CD4-positive, alpha-beta T cell treated with Interleukin-21 for 1 hour (primary cell): Measurements from ENCODE around the gene PTPN3.

ENCODE experiments used
- DNase-seq: peaks from one replicate; pipeline ENCODE4 v3.0.0-alpha.2; 2020

Gene PTPN3

DNA sequence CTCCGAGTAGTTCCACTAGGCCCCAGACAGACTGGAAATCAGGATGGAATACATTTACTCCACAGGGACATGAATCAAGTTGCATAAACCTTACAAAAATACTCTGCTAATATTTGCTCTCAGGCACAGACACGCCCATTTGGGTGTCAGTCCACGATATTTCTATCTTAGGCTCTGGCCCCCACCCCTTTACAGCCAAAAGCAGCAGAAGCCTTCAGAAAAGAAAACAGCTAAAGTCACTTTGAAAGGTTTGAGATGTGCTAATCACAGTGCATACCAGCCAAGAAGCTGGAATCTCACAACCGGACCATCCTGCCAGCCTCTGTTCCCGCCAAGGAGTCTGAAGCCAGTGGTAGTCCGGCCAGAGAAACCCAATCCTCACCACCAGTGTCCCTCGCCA lies 22.6 kb downstream of the PTPN3 start:
- DNase-seq = no peak

DNA sequence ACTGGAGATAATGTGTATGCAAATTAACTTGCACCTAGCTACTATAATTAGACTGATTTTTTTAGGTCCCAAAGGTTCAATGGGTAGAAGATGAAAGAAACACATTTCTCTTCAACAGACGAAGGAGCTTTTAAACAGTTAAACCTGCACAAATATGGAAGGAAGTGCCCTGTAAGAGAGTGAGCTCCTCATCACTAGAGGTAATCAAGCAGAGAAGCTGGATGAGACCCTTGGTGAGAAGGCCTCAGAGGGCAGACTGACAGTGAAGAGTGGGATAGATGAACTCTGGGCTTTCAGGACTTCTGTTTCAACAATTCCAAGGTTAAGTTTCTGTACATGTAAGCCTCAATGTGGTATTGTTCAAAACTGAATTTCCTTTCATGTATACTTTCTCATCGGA lies 23.2 kb downstream of the PTPN3 start:
- no peak for DNase-seq

DNA sequence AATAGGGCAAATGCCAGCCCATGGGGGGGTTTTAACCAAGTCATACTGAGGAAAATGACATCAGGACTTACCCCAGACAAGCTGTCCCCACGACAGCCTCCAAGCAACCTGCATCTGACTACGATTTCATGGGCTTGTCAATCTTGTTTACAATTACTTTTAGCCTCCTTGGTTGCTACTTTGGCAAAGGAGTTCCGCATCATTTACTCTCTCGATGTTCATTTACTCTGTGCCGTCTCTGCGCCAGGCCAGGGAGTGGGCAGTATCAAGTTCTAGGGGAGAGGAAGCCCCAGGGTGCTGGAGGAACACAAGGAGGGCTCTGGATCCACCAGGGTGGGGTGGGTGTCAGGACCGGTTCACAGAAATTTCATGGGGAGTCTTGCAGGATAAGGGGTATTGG lies 23.9 kb downstream of the PTPN3 start:
- DNase-seq = no peak

DNA sequence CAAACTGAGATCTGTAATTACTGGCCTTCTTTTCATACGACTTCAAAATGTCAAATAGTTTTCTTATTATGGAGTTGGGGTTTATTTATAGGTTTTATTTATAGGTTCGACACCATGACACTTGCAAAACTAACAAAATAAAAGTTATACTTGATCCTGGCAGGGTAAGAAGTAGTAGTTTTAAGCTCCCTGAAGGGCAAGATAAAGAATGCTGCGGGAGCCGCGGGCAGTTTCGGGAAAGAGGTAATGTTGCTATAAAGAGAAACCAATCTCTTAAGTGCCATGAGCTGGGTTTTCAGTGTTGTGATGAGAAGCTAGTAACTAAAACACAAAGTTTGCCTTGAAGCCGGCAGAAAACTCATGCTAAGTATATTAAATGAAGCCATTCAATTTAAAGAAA lies 24.8 kb downstream of the PTPN3 start:
- no peak for DNase-seq

DNA sequence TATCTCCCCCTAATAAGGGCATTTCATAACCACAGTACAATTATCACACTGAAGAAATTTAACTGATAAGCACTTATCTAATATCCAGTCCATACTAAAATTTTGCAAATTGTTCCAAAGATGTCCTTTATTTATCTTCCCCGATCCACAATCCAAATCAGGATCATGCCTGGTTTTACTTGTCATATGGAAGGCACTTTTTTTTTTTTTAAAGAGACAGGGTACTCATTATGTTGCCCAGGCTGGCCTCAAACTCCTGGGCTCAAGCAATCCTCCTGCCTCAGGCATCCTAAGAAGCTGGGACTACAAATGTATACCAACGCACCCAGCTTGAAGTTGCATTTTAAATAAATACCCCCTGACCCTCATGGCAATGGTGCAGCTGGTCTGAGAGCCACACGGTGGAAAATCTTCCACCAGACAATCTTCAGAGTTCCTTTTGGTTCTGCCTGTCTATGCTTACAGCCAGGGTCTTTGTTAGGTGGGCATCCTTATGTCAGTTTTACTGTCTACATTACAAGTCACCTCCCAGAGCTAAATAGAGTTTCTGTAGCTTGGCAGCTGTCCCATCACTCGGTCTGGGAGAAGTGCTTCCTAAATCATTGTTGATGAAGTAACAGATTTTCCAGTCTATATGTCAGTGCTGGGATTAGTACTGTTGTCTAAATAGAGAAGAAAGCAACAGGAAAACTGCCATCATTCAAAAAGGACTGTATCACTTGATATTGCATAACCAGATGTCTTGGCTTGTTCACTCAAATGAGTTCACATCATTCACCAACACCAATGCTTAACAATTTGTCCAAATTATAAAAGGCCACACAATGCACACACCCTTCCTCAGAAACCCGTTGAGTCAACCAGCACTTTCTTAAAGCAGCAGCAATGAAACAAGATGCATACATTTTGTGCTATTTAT lies 26.4 kb downstream of the PTPN3 start:
- DNase-seq = no peak

DNA sequence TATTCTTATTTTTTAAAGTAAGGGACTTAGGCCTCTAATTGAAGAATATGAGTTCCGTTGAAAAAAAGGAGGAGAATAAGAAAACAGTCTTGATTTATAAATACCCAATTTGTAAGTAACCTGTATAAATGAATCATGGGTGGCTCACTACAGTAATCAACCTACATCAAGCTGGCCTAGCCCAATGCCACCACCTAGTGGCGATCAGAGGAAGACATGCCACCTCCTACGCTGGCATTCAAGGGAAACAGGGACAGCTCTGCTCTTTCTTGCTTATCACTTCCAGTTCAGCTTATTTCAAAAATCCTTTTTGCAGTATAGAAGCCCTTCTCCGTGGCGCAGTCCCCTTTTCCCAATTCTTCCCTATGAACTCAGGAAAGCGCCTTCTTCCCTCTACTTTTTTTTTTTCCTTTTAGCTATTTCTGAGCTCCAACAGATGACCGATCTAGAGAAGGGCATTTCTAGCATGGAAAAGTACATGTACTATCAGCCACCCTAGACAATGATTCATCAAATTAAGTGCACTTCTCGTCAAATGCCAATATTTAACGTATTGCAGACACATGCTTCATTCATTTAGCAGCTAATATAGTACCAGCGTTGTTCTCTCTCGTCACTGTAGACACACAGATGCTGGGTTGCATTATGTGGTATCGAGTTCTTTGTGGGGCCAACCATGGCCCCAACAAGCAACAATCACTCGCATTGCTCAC lies 28.3 kb downstream of the PTPN3 start:
- DNase-seq = peak; percentile 41

DNA sequence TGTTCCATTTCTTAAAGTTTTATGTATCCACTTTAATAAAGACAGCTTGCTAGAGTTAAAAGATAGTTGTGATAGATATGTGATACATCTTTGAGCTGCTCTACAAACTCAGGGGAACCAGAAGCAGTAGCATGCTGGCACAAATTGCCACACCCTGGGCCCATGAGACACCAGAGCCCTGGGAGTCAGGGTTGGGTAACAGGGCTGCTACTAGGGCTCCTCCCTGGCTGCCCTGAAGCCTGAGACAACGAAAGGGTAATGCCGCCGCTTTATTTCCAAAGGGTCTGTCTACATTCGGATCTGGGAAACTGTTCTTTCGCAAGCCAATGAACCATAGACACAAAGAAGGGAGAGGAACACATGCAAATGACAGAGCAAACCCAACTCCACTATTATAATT lies 29.2 kb downstream of the PTPN3 start:
- no peak for DNase-seq

DNA sequence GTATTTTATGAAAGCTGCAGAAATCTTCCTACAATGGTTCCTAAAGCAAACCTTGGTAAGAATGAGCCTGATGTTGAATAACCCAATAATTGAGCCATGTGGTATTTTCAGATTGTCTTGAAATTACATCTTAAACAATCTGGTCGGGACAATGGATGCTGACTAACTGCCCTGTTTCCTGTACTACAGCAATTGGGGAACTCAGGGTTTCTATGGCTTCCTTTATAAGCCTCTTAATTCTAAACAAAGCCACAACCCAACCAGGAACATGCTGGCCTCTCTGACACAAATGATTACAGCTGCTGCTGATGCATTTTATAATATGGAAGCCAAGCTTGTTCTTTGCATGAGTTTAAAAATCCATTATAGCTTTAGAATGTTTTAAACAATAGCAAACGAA lies 30.2 kb downstream of the PTPN3 start:
- no peak for DNase-seq

DNA sequence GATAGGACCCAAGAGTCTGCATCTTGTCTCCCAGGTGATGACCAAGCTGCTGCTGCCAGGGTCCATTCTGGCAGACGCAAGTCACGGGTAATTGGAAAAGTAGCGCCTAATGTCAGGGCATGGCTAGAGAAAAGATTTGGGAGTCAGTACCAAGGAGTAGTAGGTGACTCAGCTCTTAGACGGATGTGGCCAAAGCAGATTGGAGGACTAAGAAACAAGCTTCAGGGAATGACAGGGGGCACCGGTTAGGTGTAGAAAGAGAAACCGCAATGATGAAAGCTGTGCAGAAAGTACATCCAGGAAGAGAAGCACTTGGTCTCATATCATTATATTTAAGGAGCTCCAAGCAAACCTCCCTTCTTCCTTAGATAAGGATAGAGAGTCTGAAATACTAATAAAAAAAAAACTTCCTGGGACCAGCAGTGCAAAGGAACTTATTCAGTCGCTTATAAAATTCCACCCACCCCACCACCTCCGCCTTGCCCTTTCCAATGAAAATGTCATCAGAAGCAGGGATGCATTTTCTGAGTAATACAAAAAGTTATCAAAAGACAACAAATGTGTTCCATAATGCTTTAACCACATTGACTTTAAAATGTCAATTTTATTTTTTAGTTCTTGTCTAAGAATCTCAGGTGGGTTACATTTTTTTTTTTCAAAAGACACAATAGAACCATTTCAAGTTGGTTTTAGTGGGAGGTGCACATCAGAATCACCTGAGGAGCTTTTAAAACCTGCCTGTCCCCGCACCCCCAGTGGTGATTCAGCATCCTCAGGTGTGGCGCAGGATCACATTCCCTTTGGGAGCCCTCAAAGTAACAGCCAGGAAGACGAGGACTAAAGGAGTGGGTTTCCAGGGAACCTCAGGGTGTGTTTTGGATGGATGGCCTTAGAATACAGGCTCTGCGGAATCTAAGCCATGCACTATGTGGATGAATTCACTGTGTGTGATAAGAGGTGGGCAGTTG lies 31.2 kb downstream of the PTPN3 start:
- no peak for DNase-seq

DNA sequence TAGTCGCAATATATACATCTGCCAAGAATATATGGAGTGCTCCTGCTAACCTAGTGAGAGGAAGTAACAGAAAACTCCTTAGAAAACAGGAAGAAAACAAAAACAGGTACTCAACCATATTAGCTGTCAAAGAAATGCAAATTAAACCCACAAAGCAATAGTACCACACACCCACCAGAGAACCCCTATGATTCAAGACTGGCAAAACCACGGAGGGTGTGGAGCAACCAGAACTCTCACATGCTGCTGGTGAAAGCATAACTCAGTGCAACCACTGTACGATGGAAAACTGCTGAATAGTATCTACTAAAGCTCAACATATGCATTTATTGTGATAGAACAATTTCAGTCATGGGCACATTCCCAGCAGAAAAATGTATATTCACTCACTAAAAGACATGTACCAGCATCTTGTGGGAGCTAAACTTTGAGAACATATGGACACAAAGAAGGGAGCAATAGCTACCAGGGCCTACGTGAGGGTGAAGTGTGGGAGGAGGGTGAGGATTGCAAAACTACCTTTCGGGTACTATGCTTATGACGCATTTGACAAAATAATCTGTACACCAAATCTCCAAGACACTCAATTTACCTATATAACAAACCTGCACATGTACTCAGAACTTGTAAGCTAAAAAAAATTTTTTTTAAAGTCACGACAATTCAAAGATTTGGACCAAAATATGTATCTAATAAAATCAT lies 34.0 kb downstream of the PTPN3 start:
- DNase-seq = no peak

DNA sequence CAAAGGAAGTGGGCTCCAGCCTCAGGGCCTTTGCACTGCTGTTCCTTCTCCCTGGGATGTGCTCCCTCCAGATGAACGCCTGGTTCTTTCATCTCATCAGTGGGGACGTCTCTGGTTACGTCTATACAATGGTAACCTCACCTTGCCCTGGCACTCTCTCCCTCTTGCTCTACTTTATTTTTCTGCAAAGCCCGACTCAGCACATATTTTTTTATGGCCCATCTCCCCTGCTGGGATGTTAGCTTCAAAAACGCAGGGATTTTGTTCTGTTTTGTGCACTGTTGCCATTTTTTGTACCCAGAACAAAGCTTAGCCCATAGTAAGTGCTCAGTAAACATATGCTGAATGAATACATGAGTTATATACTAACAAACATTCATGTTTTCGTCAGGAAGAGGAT lies 37.5 kb downstream of the PTPN3 start:
- no peak for DNase-seq

DNA sequence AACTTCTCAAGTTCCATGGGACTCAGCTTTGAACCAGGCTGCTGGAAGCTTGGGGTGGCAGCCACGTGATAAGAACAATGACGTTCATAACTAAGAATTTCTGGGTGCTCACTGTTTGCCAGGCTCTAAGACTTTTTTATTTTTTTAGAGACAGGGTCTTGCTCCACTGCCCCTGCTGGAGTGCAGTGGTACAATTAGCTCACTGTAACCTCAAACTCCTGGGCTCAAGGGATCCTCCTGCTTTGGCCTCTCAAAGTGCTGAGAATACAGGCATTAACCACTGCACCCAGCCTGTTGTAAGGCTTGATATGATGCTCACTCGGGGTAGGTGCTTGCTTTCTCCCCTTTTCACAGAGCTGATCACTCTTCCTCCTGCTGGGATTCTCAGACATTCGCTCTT lies 38.7 kb downstream of the PTPN3 start:
- no peak for DNase-seq

DNA sequence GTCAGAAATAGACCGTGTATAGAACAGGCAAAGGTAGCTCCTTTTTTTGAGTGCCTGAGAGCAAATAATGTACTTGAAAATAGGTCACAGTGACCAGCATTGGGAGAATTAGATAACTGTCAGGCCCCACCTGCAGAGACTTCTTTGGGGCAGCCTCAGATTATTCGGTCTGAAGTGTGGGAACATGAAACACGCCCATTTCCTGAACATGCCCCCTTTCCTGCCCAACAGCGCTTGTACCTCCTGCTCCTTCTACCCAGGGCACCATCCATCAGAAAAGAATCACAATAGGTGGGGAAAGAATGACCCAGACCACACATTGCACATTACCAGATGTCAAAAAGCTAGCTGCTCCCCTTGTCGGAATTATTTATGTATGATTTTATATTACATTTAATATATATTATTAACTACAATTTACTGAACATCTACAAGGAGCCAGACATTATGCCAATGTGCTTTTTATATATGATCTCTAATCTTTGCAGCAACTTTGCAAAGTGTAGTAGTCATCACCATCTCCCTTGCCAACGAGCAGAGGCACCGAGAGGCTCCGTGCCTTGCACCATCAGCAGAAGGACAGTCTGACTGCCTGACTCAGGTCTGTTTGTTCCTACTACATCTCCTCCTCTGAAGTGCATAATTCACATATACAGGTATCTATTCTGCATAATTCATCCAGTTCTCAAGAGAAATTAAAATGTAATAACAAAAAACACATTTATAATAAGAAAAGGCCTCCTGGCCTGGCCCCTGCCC lies 39.5 kb downstream of the PTPN3 start:
- no peak for DNase-seq

DNA sequence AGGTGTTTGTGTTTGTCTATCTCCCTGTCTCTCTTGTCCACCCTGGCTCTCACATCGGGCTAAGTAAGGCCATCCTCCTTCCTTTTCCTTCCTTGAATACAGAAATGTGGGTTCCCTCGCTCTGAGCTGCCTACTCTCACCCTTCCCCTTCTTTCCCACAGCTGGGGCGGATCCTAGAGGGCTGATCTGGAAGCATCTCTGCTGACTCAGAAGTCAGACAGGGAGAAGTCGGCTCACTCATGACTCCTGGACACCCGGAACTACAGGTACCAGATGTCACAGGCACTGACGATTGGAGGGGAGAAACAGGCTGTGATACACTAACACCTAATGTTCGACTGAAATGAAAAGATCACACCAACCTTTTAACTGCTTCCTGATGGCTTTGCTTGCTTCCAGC lies 41.3 kb downstream of the PTPN3 start:
- DNase-seq = no peak

DNA sequence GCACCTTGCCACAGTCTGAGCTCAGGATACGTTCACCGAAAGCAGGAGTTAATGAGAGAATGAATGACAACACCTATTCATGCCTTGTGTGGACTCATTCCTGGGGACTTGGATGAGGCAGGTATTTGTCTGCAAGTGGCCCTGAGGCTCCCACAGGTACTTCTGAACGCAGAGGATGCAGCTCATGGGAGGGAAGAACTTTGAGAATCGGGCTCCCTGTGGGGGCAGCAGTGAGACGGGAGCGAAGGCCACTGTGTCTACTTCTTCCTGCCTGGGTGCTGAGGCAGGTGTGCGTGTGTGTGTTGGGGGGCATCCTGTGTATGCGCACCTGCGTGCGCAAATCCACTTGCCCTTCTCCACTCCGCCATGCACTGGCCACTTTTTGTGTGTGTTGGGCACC lies 42.2 kb downstream of the PTPN3 start:
- no peak for DNase-seq

DNA sequence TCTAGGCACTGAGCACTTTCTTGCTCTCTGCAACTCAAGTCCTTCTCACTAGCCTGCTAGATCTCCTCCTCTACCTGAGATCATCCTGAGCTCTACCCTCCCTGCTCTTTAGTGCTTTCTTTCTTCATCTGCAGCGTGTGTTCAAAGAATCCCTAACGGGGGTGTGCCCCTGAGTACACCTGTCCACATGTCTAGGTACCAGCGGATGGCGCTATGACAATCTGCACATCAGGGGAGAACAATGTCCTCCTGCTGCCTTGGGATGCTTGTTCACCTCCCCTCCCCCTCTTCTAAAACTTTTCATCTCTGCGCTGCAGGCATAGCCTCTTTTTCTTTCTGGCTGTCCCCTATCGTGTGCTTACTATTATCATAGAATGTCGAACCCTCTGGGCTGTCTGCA lies 42.7 kb downstream of the PTPN3 start:
- DNase-seq = no peak

DNA sequence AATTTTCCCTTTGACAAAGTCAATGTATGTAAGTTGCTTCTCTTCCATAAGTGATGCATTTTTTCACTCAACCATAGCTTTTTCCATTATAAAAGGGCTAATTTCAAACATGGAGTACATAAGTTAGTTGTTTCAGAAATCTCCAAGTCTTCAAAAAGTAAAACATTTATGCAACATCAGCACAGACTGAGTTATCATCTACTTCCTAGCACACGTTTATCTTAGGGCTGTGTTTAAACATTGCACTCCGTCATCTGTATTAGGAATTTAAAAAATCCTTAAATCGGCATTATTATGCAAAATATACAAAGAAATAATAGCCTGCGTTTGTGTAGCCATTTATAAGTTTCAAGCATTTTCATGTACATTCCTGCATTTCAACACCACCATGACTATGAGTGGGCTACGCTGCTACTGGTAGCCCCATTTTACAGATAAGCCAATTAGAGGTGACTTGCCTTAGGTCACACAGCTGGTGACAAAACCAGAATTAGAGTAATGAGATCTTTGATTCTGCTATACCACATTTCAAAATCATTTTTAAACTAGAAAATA lies 43.4 kb downstream of the PTPN3 start:
- no peak for DNase-seq

DNA sequence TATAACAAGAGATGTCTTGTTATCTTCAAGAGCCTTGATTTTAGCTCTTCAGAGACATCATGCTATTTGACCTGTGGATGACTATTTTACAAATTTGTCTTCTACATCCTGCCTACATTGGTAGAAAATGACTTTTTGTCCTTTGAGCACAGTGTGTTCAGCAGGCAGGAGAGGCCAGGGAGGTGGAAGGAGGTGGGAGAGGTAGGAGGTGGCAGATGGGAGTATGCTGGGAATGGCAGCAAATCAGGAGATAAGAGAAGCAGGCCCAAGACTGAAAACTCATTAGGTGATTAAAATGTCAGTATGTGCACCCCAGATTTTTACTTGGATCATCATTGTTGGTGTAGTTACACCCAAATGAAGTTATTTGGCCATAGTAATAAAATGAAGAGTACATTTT lies 44.1 kb downstream of the PTPN3 start:
- no peak for DNase-seq

DNA sequence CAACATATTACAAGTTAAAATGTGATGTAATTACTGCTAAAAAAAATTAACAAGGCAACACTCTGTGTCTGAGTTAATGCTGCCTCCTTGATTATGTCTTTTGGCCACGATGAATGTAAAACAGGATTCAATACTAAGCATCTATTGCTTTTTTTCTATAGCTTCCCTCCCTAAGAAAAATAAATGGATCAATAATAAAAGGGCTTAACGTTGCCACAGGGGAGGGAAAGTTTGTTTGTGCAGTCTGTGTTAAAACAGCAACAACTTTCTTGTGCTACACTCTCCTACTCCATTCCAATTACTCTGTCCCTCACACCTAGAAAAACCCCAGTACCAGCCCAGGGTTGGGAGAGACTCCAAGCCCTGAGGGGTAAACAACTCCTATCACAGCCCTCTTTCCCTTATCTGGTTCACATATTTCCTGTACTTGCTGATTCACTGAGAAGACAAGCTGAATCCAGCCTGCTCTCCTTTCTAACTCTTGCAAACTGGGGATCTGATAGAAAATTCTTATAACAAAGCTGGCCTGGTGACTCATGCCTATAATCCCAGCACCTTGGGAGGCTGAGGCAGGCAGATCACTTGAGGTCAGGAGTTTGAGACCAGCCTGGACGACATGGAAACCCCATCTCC lies 44.8 kb downstream of the PTPN3 start:
- DNase-seq = no peak

DNA sequence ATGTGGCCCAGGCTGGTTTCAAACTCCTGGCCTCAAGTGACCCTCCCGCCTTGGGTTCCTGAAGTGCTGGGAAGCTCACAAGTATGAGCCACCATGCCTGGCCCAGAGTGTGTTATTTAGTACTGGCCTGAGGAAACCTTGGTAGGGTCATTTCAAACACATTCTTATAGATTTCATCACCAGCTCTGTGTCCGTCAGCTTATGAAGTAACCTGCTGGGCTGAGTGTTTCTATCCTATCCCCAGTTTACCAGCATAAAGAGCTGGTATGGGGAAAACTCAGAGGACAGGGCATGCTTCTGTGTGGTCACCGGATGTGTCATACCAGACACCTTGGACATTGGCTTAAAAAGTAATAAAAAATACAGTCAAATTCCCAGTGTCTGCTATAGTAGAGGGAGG lies 45.3 kb downstream of the PTPN3 start:
- no peak for DNase-seq
